HG03139 (cell line): ENCODE results near the gene PANK1.
"Not testable (repeated sequence)": the region's sequence is repeated elsewhere in the genome, so short reads cannot be mapped to it uniquely, and the experiment has no call there.

Experiments used
- ATAC-seq: cut with Tn5 transposase; IDR thresholded peaks from one replicate; pipeline ENCODE4 v1.9.1; 2021; ENCODE audit not compliant: unreplicated experiment

Gene PANK1

DNA sequence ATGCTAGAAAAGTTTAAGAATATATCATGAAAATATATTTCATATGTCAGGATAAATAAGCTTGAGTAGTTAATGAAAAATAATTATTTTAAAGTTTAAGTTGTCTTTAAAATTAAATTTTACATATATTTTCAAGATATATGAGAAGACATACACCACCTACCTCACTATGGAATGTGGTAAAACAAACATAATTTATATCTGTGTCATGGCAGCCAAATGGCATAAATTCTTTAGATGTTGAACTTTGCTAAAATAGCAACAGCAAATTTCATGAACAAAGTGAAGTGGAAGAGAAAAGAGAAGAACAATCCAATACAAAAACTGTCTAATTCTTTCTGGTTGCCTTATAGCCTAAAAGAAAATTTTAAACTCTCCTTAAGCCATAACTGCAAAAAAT, 70.0 kb downstream of the PANK1 start:
- ATAC-seq, result no peak

DNA sequence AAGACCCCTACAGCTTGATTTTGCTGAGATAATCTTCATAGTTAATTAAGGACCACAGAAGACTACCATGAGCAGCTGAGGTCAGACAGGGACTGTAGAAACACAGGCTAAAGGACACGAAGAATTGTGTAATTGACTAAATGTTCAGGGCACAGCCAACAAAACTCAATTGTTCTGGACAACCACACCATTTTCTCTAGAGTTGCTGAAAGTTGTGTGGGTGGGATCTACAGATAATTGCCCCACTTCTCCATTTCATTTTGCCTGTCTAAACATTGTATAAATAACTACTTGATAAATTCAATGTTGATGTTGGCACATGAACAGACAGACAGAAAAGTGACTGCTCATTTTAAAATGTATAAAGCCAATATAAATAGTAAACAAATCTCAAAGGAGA, 70.7 kb downstream of the PANK1 start:
- no peak for ATAC-seq

GRCh38 chr10:89567576-89568245, 77.3 kb downstream of the PANK1 start:
- no peak for ATAC-seq

DNA sequence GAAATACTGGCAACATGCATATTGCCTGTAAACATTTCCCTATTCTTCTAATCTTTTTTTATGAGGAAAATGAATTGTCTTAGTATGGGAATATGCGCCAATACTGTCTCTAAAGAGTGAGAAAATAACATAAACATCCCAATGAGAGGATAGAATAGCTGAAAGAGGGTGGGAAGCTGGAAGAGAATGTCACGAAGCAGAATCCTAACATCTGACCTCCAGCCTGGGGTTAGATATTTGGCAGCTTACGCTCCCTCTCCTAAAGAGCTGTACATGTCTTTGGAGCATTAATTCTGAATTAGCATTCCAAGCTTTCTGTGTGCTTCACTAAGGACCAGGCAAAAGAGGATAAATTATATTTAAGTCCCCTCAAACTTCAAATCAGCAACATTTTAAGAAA, 78.0 kb downstream of the PANK1 start:
- ATAC-seq, result no peak

DNA sequence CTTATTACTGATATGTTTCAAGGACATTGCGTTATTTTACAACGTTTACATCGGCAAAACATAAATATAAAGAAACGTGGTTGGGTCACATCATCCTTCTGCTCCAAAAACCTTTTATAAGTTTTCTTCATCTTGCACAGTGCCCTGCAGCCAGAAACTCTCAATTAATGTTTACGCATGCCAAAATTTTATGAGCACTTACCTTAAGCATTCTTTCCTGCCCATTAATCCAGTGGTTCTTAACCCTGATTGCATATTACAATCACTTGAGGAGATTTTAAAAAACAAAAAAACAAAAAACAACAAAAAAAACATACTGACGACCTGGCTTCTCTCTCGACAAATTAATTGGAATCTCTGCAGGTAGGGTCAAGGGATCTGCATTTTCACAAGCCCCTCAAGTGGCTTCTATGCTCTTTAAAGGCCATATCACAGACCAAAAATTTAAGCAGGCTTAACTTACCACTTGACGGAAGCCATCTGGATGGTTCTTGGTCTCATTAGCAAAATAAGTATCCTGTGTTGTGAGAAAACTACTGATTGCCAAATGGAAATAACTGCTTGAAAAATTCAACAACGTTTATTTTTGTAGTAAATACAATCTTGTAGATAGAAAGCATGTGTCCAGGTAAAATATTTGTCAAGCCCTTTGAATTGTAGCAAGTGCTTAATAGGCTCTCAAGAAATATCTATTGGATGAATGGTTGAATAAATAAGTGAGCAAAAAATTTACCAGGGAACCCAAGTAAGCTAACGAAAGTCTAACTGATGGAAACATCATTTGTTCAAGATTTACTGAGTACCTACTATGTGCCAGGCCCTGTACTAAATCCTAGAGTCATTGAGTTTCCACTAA, 78.7 kb downstream of the PANK1 start:
- ATAC-seq, result no peak

GRCh38 chr10:89565180-89565579, 79.9 kb downstream of the PANK1 start:
- no peak for ATAC-seq

DNA sequence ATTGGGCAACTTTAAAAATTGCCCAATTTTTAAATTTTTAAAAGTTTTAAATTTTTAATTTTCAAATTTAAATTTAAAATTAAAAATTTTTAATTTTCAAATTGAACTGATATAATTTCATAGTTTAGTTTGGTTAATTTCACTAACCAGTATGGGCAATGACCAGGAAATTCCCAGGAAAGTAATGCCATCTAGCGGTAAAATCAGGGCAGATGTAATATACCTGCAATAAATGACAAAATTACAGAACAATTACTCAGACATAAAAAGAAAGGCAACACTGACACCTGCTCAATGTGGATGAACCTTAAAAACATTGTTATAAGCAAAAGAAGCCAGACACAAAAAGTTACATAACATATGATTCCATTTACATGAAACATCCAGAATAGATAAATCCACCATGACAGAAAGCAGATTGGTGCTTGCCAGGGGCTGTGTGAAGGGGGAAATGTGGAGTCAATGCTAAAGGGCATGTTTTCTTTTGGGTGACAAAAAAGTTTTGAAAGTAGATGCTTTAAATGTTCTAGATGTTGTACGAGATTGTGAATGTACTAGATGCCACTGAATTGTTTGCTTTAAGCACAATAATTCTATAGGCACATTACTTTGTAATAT, 81.1 kb downstream of the PANK1 start:
- no peak for ATAC-seq

GRCh38 chr10:89563311-89563710, 81.7 kb downstream of the PANK1 start:
- ATAC-seq, result no peak

GRCh38 chr10:89556600-89556999, 88.4 kb downstream of the PANK1 start:
- ATAC-seq, result no peak

DNA sequence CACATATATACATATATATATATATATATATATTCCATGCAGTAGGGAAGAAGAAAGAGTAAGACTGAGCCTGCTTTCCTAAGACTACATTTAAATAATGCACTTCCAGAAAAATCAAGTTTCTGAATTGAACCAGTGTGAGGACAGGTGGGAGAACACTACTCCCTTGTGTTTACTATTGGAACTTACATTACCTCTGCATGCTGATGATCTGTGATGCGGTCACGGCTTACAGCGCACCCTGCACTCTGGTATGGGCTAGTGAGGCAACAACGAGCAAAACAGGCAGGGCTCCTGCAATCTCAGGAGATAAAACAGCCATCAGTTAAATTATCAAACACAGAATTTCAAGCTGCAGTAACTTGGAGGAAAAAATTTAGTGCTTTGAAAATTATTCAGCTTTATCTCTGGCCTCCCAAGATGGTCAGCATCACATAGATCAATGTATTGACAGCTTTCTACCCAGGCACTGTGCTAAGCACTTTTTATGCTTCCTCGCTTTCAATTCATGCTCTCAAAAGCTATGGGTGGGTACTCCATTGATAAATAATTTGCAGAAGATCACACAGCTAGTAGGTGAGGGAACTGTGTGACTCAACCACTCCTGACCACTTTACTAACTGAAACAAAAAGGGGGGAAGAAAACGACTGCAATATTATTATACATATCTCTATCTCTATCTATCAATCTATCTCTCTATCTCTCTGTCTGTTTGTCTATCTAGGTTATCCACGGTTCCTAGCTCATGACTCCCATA, 89.2 kb downstream of the PANK1 start:
- ATAC-seq, result no peak

- no peak for ATAC-seq
Observed at GRCh38 chr10:89554433-89554832, 90.6 kb downstream of the PANK1 start.

DNA sequence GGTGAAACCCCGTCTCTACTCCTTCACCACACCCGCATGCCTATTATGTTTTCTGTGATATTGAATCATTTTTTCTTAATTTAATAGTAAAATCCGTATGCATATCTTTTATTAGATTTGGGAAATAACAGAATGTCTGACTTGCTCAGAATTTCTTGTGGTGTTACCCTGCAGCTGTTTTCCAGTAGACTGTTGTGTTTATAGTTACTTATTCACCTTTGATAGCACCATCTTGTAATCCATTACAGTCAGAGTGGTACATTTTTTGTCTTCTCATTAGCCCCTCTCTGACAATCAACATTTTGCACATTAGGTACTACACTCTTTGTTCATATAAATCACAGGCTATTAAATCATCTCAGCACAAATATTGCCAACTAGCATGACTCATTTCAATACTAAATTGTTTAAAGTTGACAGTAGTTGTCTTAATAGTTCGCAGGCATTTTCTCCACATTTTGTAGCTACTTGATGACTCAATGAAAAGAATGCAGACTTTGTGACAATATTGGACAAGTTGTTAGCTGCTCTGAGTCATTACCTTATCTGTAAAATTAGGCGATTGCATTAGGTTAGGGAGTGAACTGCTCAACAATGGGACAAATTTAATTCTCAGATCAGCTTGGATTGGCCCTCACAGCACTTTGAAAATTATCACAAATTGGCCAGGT, 91.8 kb downstream of the PANK1 start:
- no peak for ATAC-seq

- ATAC-seq, result no peak
Observed at GRCh38 chr10:89552213-89552612, 92.8 kb downstream of the PANK1 start.

DNA sequence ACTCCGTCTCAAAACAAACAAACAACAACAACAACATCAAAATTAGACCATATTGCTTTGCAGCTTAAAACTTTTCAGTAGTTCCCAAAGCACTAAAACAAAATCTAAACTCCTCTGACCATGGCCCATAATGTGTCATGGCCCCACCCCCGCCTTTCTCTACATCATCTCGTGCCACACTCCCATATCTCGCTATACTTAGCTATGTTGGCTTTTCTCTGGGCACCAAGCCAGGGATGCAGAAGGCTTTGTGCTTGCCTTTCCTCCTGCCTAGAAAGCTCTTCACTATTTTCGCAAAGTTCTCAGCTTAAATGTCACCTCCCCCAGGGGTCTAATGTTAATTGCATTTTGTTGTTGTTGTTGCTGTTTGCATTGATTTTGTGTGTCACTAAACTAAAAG, 94.5 kb downstream of the PANK1 start:
- no peak for ATAC-seq

DNA sequence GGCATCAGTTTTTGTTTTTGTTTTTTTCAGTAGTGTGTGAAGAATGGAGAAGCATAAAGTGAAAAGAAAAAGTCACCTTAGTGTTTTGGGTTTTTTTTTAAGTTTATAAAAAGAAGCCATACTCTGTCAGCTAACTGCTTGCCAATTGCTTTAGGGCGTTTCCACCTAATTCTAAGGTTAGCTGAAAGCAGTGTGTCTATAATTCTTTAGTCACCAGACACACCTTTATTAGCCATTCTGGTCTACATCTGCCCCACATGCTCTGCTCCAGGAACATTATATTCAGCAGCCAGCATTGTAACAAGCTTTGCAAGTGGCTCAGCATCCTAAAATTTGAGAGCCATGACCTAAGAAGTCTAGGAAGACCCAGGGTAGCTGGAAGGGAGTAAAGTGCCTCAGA, 95.5 kb downstream of the PANK1 start:
- no peak for ATAC-seq

- no peak for ATAC-seq
Observed at GRCh38 chr10:89548673-89549072, 96.4 kb downstream of the PANK1 start.

DNA sequence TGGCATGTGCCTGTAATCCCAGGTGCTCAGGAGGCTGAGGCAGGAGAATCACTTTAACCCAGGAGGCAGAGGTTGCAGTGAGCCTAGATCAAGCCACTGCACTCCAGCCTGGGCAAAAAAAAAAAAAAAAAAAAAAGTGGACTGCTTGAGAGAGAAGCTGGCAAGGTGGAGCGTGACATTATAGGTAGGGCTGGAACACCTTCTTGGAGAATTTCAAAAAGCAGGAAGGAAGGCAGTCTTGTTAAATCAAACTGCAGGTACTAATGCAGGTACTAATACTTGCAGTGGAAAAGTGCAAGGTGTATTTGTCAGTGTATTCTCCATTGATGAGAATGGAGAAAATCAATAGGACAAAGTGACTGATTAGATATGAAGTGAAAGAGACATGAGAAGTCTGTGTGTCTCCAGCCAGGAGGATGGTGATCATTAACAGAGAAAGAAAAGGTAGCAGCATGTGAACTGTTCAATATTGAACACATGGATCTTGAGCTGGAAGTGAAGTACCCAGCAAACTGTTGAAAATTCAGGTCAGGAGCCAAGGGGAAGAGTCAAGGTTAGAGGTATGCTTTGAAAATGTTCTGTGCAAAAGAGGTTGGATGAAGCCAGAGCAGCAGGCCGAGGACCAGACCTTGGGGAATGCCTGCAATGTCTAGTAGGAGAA, 97.1 kb downstream of the PANK1 start:
- ATAC-seq, result no peak

- not testable (repeated sequence) for ATAC-seq
Observed at GRCh38 chr10:89546651-89547050, 98.4 kb downstream of the PANK1 start.

DNA sequence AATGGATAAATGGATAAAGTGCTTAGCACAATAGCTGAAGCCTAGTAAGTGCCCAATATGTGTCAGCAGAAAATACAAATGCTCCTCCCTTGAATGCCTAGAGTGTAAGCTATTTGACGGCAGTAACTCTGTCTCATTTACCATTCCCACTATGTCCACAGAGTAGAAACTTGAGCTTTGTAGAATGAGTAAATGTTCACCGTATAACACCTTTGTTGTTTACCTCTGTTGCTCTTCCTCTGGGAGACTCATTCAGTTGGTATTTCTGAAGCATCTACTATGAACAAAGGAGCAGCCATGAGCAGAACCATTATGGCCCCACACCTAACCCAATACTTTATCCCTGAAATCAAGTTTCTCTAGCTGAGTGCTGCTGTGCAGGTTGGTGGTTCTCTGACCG, 101.2 kb downstream of the PANK1 start:
- ATAC-seq, result no peak

DNA sequence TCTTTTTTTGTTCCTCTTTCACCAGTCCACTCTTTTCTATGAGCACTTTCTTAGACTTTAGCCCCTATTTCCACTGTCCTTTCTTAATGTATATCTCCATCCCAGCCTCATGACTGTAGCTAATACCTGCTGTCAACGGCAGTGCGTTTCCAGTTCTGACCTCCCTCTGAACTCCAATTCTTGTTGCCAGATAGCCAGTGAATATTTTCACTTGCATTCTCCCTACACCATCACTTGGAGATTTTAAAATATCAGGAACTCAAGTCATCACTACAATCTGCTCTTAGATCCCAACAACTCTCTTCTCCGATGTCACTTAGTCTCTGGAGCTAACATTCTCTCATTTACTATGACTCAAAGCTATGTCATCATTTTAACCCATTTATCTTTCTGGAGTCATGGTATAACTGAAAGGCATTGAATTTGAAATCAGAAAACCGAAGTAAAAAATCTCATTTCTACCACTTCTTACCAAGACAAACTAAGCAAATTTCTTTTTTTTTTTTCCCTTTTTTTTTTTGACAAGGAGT, 104.6 kb downstream of the PANK1 start:
- ATAC-seq, result no peak
